G401.6 (cell line): ENCODE measurements around the gene FOXI1.

ENCODE experiments used
- FAIRE-seq: peaks from 2 replicates; lab custom pipeline; 2012; peaks lifted over from hg19 to GRCh38; lab: Jason Lieb, UNC

The FOXI1 gene

DNA sequence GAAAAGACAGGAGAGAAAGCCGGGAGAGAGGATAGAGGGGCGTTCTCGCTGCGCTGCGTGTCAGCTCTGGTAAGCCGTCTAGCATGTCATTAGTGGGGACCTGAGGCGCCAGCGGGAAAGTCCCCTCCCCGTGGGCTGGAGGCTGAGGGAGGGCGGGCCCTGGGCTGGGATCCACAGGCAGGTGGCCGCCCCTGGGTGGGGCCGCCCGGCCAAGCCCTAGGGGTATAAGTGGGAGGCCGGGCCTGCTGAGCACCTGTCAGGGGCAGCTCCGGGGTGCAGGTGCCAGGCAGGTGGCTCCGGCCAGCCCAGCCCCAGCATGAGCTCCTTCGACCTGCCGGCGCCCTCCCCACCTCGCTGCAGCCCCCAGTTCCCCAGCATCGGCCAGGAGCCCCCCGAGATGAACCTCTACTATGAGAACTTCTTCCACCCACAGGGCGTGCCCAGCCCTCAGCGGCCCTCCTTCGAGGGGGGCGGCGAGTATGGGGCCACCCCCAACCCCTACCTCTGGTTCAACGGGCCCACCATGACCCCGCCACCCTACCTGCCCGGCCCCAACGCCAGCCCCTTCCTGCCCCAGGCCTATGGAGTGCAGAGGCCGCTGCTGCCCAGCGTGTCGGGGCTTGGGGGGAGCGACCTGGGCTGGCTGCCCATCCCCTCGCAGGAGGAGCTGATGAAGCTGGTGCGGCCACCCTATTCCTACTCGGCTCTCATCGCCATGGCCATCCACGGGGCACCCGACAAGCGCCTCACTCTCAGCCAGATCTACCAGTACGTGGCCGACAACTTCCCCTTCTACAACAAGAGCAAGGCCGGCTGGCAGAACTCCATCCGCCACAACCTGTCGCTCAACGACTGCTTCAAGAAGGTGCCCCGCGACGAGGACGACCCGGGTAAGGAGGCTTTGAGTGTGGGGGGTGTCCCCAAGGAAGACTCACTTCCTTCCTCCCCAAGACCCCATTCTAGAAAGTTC lies at the start of gene FOXI1:
FOXI1 (plus strand) TSS at position 256 of the 970 bp plus-strand sequence; CDS start at position 317, 61 bp downstream.
- FAIRE-seq, result no peak

DNA sequence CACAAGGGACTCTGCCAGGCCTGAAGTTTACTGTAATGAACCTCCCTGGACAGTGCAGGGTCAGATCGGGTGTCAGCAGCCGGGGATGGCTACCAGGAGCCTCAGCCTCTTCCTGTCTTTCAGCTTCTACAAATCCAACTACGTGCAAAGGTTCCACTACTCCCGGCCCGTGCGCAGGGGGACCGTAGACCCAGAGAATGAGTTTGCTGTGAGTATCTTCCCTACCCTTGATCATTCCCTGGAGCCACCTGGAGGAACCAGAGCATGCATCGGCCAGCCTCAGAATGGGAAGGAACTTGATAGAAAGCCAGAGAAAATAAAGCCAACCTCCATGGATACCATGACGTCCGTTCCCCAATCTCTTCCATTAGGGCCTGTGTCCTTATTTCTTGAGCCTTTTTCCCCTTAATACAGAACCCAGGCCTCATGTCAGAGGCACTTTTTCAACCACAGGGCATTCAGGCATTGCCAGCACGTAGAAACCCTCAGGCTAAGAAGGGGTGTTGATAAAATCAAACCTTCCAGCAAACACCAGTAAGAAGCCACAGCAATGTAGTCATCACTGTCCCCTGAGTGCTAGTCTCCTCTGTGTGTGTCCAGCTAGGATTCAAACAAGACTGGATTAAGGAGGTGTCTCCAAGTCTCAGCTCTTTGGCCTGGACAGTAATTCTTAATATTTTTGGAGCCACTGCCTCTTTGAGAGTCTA lies 49.0 kb upstream of the FOXI1 start:
- no peak for FAIRE-seq

DNA sequence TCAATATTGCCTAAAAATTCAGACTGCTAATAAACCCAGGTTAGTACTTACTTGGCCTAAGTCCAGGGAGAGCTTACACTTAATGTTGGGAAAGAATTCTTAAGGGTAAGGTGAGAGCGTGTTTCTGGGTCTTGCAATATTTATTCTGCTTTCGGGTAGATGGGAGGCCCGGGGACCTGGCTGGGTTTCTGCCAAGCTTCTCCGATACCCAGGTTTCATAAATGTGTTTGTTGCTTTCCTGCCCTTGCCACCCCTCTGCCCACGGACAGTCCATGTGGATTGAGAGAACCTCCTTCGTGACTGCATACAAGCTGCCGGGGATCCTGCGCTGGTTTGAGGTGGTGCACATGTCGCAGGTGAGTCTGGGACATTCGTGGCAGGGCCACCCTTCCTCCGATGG lies 48.4 kb upstream of the FOXI1 start:
- no peak for FAIRE-seq

DNA sequence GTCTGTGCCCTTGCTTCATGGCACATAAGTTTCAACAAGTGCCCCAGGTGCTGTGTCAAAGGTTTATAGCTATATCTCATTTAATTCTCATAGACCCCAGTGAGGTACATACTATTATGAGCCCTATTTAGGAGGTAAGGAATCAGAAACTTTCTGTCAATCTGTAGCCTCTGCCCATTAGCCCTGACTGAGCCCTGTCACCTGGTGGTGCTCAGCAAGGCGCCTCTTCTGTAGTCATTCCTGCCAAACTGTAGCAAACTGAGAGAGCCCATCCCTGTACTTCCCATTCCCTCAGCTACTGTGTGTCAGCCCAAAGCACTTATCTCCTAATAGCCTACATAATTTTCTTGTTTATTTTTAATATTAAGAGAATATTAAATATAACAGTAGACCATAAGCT lies 46.5 kb upstream of the FOXI1 start:
- no peak for FAIRE-seq

DNA sequence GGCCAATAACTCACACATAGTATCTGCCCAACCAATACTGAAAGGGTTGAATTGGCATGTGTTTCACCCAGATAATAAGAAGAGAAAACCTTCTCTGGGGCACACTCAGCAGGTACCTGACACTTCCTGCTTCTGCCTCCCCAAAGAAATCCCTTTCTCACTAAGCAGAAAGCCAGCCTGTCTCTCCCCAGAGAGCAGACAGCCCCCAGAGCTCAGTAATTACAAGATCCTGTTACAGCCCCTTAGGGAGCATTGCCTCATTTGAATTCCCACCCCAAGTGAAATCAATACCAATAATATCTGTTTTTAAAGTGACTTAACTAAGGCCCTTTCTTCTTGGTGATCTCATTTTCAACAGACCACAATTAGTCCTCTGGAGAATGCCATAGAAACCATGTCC lies 38.5 kb upstream of the FOXI1 start:
- no peak for FAIRE-seq

DNA sequence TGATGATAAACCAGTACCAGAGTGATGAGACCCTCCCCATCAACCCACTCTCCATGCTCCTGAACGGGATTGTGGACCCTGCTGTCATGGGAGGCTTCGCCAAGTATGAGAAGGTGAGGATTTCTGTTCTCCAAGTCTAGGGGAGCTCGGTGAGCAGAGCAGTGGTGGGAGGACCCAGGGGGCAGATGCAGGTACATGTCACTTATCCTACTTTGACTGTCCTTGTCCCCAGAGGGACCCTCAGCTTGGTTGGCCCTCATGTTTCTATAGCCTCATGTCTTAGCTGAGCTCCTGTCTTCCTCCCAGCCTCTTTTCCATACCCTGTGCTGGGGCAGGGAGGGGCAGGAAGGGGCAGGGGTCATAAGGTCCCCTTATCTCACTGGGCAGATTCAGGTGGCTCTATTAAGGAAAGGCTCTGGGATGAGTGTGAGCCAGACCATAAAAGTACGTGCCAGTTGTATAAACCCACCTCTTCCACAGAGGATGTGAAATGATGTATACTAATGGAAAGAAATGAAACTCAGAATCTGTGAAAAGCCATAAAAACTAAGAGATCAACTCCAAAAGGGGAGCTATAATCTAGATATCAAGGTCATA lies 38.0 kb upstream of the FOXI1 start:
- no peak for FAIRE-seq

DNA sequence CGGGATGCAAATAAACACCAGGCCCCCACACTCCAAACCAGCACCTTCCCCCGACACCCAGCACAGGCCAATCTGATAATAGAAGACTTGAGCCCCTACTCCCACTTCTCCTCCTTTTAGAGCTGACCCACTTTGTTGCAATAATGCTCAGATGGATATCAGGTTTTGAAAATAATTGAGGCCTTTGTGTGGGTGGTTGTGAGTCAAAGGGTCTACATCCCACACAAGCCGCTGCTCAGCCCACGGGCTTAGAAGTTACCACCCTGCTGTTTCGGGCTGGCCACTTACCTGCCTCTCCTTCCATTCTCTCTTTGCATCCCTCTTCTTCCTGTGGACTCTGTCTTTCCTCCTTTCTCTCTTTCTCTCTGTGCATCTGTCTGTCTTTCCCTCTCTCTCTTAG lies 36.2 kb upstream of the FOXI1 start:
- no peak for FAIRE-seq

DNA sequence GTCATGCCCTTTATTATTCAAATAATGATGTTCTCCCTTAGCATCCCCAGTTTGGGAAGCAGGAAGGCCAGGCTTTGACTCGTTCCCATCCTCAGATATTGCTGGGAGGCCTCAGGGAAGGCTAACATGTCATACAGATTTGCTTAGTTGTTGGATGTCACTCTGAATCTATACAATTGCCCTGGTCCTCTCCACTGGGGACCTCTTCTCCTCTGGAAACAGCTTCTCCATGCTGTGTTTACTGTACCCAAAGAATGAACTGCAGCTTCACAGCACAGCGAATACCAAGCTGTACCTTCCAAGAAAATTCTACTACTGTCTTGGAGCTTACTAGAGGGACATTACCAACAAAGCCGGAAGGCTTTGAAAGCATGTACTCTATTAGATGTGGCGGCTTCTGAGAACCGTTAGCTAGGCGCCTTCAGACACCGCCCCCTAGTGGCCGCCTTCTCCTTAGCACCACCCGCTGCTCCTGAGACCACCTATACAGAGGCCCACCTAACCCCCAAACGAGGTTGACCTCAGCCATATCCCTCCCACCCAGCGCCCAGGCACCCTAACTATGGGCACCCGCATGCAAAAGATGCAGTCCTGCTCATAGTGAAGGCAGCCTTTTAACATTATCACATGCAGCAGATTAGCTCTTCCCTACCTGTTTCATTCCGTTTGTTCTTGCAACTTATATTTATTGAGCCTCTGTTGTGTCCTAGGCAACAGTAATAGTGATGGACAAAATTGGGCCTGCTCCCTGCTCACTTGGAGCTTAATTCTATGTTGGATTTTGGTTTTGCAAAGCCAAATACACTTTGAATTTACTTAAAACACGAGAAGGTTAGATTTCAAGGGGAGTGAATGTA lies 34.9 kb upstream of the FOXI1 start:
- FAIRE-seq, result no peak

DNA sequence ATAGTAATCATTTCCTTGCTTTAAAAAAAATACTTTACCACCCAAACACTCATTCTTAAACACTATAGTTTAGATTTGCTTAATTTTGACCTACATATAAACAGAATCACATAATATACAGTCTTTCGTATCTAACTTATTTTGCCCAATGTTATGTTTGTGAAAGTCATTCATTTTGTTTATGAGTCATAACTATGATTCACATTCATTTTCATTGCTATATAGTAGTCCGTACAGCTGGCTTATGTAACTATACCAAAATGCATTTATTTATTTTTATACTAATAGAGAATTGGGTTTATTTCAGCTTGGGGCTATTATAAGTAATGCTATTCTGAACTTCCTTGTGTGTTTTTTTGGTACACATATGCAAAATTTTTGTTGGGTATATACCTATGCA lies 33.9 kb upstream of the FOXI1 start:
- no peak for FAIRE-seq

DNA sequence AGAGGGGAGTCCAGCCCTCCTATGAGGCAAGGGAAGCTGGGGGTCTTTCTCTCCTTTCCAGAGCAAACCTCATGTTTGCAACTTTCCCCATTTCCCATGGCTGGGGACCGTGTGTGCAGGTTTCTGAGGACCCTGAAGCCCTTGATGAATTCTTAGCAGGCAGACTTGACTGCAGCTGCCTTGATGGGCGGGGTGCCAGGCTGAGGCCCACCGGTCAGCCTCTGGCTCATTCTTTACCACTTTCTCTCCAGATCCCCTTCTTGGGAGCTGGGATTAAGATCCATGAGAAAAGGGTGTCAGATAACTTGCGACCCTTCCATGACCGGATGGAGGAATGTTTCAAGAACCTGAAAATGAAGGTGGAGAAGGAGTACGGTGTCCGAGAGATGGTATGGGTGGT lies 30.0 kb upstream of the FOXI1 start:
- FAIRE-seq, result no peak

DNA sequence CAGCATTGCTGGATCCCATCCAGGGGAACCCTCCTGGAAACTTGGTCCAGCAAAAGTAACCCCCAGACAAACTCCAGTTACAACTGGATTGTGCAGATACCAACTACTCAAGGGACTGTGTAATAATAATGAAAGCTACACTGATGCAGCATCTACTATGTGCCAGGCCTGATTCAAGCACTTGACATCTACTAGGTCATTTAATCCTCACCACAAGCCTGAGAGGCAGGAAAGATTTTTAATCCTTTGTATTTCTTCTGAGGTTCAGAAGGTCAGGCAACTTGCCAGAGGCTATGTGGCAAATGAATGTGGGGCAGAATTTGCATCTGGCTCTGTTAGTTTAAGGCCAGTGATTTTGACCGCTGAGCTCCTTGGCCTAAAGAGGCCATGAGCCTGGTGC lies 29.5 kb upstream of the FOXI1 start:
- no peak for FAIRE-seq

DNA sequence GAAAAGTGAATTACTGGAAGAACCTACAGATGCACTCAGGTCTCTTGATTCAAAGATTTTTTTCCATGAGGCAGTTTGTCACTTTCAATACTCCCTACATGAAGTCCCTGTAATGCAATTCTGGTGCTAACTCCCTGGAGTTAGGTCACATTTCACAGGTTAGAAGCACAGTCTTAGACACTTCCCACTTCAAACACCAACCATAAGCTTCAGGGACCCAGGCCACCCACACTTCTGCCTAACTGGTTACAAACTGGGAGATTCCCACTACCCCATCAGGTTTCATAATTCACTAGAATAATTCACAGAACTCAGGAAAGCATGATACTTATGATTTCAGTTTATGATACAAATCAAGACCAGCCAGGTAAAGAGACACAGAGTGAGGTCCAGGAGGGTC lies 29.0 kb upstream of the FOXI1 start:
- FAIRE-seq, result no peak

DNA sequence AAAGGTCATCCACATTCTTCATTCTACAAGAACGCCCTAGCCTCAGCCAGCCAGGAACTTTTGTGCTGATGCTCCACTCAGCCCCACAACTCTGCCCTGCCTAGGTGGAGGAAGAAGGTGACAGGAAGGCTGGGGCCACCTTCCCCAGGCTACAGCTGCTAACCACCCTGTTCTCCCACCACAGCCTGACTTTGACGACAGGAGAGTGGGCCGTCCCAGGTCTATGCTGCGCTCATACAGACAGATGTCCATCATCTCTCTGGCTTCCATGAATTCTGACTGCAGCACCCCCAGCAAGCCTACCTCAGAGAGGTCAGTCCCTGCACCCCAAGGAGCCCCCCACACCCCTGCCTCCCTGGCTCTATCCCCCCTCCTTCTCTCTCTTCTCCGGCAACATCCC lies 28.2 kb upstream of the FOXI1 start:
- no peak for FAIRE-seq

DNA sequence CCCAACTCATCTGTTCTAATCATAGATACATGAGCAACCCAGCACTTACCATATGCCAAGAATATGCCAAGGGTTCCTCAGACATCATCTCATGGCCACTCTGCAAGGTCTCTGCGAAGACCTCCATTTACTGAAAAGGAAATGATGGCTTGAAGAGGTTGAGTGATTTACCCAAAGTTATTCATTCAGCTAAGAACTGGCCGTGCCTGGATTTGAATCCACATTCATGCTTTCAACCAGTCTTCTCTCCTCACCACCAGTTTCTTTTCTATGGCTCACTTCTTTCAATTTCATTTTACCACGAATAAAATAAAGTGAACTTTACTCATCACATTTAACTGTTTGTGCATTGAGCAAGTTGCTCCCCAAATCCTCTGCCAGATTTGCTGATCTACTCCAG lies 27.2 kb upstream of the FOXI1 start:
- FAIRE-seq, result no peak

DNA sequence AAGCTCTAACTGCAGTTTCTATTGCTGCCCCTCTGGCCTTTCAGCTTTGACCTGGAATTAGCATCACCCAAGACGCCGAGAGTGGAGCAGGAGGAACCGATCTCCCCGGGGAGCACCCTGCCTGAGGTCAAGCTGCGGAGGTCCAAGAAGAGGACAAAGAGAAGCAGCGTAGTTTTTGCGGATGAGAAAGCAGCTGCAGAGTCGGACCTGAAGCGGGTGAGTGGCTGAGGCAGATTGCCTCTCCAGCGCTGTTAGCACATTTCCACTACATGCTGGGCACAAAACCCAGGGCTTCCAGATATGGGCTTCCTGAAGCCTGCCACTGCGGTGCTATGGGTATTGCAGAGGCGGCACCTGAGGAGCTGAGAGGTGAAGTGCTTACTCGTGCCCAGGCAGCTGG lies 26.8 kb upstream of the FOXI1 start:
- no peak for FAIRE-seq

DNA sequence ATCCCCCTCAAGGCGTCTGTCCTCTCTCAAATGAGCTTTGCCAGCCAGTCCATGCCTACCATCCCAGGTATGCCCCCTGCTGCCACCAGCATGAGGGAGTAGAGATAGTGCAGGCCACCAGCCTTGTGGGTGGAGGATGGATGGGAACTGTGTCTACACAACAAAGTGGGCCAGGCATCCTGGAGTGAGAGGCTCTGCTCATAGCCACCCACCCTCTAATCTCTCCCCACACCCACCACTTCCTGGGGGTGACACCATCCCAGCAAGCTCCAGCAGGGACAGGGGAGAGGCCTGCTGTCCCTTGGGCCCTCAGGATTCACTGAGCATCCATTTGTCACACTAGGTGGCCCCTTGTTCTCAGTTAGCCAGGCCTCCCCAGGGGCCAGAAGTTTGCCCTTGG lies 25.5 kb upstream of the FOXI1 start:
- FAIRE-seq, result no peak

DNA sequence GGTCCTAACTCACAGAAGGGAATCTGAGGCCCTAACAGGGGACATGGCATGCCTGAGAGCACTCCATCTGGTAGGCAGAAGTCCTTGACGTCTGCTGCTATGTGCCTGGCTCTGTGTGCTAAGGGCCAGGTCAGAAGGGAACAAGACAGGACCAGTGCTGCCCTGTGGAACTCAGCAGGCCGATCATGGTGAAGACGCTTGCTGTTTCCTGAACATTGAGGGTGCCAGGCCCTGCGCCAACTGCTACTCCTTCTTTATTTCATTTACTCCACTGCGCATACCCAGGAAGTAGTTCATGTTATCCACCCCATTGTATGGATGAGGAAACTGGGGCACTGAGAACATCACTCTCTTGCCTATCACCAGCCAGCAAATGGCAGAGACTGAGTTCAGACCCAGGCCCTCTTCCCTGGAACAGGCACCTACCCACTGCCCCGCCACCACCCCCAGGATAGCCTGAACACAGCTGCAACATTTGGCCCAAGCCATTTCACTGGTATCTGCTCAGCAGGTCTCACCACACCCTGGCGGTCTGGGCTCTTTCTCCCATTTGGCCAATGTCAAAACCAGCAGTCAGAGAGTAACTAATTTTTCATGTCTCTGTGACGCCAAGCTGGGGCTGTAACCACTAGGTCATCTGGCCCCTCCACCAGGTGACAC lies 24.8 kb upstream of the FOXI1 start:
- FAIRE-seq, result no peak

DNA sequence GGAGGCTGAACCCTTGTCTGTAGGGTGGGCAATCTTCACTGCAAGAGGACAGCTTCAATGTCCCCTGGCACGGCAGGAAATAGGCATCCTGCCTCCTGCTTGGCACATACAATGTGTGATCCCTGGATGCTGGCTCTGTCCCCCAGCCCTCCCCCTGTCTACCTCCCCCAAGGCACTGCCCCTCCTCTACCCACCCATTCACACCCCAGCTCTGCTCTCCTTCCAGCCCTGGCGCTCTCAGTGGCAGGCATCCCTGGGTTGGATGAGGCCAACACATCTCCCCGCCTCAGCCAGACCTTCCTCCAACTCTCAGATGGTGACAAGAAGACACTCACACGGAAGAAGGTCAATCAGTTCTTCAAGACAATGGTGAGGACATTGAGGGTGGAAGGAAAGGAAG lies 24.1 kb upstream of the FOXI1 start:
- no peak for FAIRE-seq

DNA sequence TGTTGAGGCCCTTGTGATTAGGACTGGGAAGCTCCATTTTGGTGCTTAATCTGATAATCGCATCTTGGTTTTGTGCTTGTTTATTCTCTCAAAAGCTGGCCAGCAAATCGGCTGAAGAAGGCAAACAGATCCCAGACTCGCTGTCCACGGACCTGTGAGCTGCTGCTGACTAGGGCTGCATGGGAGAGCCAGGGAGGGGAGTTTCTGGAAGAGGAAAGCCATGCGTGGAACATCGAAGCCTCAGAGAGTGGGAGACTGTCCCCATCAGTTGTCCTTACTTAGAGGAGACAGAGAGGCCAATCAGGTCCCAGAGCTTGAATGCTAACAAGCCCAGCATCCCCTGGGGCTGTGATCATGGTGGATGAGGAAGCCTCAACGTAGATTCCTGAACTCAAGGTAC lies 23.0 kb upstream of the FOXI1 start:
- FAIRE-seq, result no peak

DNA sequence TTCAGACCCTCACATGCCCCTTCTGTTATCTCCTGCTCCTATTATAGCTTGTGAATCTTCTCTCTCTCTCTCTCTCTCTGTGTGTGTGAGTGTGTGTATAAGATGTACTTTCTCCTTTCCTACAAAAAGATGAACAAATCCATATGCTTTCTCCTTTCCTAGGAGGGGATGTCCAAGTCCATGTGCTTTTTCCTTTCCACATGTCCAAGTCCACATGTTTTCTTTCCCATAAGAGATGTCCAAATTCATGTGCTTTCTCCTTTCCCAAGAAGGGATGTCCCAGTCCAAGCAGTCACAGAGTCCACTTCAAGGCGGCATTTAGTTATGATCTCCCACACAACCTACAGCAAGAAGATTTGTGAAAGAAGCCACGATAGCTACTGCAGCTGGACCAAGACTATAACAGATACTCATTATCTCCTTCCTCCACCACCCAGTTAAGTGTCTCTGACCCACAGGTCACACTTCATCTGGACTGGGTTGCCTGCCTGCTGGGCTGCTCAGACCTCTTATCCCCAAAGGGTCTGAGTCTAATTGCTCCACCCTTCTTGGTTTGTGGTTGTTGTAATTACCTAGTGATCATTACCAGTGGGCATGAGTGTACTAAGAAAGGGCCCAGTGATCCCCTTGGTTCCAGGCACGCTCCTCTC lies 18.4 kb upstream of the FOXI1 start:
- FAIRE-seq, result no peak

DNA sequence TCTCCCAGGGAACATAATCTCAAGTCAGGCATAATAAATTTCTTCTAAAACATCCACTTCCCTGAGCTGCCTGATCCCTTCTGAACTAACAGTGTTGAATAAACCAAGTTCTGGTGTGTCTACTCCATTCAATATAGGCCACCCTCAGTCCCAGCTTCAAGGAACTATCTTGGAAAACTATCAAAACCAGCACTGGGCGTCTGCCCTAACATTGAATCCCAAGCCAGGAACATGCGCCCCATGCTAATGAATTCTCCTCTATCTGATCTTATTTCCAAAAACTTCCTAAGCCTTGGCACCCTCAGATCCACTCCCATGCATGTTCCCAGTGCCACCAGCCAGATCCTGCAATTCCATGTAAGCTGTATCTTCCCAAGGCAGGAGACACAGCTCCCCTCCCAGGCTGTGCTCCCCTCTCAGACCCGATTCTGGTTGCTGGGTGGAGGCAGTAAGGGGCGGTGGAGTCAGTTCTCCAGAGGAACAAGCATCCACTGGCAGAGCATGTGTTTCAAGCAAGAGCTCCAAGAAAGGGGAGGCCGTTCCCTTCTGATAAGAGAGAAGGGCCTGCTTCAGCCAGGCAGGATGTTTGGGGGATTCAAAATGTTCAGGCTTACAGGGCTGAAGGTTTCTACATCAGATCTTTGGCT lies 13.1 kb upstream of the FOXI1 start:
- no peak for FAIRE-seq
